ENCODE measurements around the gene TMEM139.
"Not testable (repeated sequence)": the region's sequence is repeated elsewhere in the genome, so short reads cannot be mapped to it uniquely, and the experiment has no call there.

The TMEM139 gene

GRCh38 chr7:143259765-143260164 is 25.0 kb upstream of the TMEM139 start:
- no peak for DNase-seq (ENCODE audit: low spot score)

- no peak for DNase-seq (ENCODE audit: low spot score)
Observed at GRCh38 chr7:143261901-143262300, 22.9 kb upstream of the TMEM139 start.

- peak; percentile 94 for DNase-seq (ENCODE audit: low spot score)
Observed at GRCh38 chr7:143263266-143264195, 21.2 kb upstream of the TMEM139 start, which contains the start of gene GSTK1. Gene GSTK1, plus strand, starts transcription at chr7:143263441. Its CDS starts 73 bp downstream, at chr7:143263514.

GRCh38 chr7:143264196-143264568 is 20.6 kb upstream of the TMEM139 start:
- DNase-seq (ENCODE audit: low spot score) = not testable (repeated sequence)

GRCh38 chr7:143265017-143265693 is 19.6 kb upstream of the TMEM139 start:
- peak; percentile 27 for DNase-seq (ENCODE audit: low spot score)

- DNase-seq (ENCODE audit: low spot score) = no peak
Observed at GRCh38 chr7:143269251-143269650, 15.5 kb upstream of the TMEM139 start.

GRCh38 chr7:143271240-143271639 is 13.5 kb upstream of the TMEM139 start:
- no peak for DNase-seq (ENCODE audit: low spot score)

GRCh38 chr7:143272871-143273270 is 11.9 kb upstream of the TMEM139 start:
- DNase-seq (ENCODE audit: low spot score) = no peak

GRCh38 chr7:143279186-143280098 is 5.3 kb upstream of the TMEM139 start:
- DNase-seq (ENCODE audit: low spot score) = no peak

- DNase-seq (ENCODE audit: low spot score) = no peak
Observed at GRCh38 chr7:143280160-143280559, 4.6 kb upstream of the TMEM139 start.

GRCh38 chr7:143280566-143280965 is 4.2 kb upstream of the TMEM139 start:
- no peak for DNase-seq (ENCODE audit: low spot score)

- DNase-seq (ENCODE audit: low spot score) = no peak
Observed at GRCh38 chr7:143281529-143281928, 3.2 kb upstream of the TMEM139 start.

GRCh38 chr7:143282124-143282523 is 2.6 kb upstream of the TMEM139 start:
- DNase-seq (ENCODE audit: low spot score) = no peak

- no peak for DNase-seq (ENCODE audit: low spot score)
Observed at GRCh38 chr7:143283381-143283780, 1.4 kb upstream of the TMEM139 start.

- DNase-seq (ENCODE audit: low spot score) = no peak
Observed at GRCh38 chr7:143285470-143285778, 666 bp downstream of the TMEM139 start.

GRCh38 chr7:143285806-143286521 is 1.2 kb downstream of the TMEM139 start:
- DNase-seq (ENCODE audit: low spot score) = no peak

- DNase-seq (ENCODE audit: low spot score) = no peak
Observed at GRCh38 chr7:143286522-143286890, 1.7 kb downstream of the TMEM139 start.

GRCh38 chr7:143287339-143287934 is 2.7 kb downstream of the TMEM139 start:
- no peak for DNase-seq (ENCODE audit: low spot score)

GRCh38 chr7:143287935-143288826 is 3.4 kb downstream of the TMEM139 start, which contains the start of gene CASP2:
Gene CASP2, plus strand, starts transcription at chr7:143288351. Its CDS starts 105 bp downstream, at chr7:143288456.
- peak; percentile 100 for DNase-seq (ENCODE audit: low spot score)

GRCh38 chr7:143288836-143289235 is 4.1 kb downstream of the TMEM139 start:
- peak; percentile 48 for DNase-seq (ENCODE audit: low spot score)

All from D341Med (cell line).